ENCODE data around the gene RAB33B. TPM values are rescaled to one million over a fixed set of nuclear protein-coding genes. Genes with fewer than 3 reads are reported as not detected.

RAB33B gene
- polyA plus RNA-seq, 1 donor (not counting 4 experiments of a cell fraction or from before 2014, with no cell fraction given): 4.4 TPM

DNA sequence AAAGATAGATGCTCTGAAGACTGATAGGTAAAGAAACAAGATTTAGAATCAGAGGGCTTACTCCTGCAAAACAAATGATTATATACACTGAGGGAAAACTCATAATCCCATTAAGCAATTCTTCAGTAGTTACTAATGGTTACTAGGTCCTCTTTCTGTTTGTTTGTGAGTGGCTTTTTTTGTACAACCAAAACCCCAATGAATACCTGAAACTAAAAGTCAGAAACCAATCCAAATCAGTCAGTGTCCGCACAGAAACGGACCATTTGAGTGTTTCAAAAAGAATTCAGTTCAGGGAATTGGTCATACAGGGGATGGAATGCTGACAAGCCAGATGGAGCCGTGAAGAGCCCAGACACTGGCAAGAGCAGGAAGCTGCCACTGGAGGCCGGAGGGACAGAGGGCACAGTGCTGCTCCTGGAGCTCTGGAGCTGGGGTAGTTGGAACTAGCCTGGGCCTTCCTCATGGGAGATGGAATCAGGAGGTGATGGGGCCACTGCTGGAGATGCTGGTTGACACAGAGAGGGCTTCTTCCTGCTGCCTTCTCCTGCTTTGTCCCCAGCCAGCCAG lies 70.2 kb downstream of the RAB33B start:
- dilution Hi-C loops (cut with MboI; ENCODE audit: extremely low pct_ligation_motif_present, low sequenced_read_pairs): no loop called here
- Histone ChIP-seq H3K4me2 (ENCODE audit: control insufficient read depth, extremely low read depth, insufficient read depth, low read depth, low read length) (no peak overlapping the region), H4K20me1 (ENCODE audit: control insufficient read depth, extremely low read depth, insufficient read depth, low read length) (no peaks in the 10 kb centered on the region), H3K9ac (ENCODE audit: control insufficient read depth, extremely low read depth, insufficient read depth, low read length) (no peak overlapping the region), H3K36me3 (ENCODE audit: control insufficient read depth in 2 of 2, extremely low read depth in 1 of 2, insufficient read depth in 2 of 2, low read length in 2 of 2) (peaks cover 16 to 24% of the 10 kb centered on the region in 2 experiments), H2AFZ (ENCODE audit: control insufficient read depth, low read length) (no peak overlapping the region), H3K9me3 (ENCODE audit: control insufficient read depth, low read depth, low read length) (no peaks in the 10 kb centered on the region), H3K27me3 (ENCODE audit: control insufficient read depth, extremely low read depth, insufficient read depth, low read length) (no peaks in the 10 kb centered on the region), H3K4me3 (ENCODE audit: control insufficient read depth in 2 of 3, extremely low read depth in 1 of 3, insufficient read depth in 2 of 3, low read depth in 1 of 3, low read length in 3 of 3) (no peak overlapping the region), H3K27ac (ENCODE audit: control insufficient read depth, insufficient read depth, low read length) (no peak overlapping the region), H3K9me1 (ENCODE audit: control insufficient read depth, extremely low read depth, insufficient read depth, low read length) (no peaks in the 10 kb centered on the region), H3K4me1 (ENCODE audit: control insufficient read depth, extremely low read depth, insufficient read depth, low read length) (no peaks in the 10 kb centered on the region), H3K79me2 (ENCODE audit: control insufficient read depth, insufficient read depth, low read length) (no peaks in the 10 kb centered on the region)
- no peak for FAIRE-seq
- TF ChIP-seq, protein P1, sequence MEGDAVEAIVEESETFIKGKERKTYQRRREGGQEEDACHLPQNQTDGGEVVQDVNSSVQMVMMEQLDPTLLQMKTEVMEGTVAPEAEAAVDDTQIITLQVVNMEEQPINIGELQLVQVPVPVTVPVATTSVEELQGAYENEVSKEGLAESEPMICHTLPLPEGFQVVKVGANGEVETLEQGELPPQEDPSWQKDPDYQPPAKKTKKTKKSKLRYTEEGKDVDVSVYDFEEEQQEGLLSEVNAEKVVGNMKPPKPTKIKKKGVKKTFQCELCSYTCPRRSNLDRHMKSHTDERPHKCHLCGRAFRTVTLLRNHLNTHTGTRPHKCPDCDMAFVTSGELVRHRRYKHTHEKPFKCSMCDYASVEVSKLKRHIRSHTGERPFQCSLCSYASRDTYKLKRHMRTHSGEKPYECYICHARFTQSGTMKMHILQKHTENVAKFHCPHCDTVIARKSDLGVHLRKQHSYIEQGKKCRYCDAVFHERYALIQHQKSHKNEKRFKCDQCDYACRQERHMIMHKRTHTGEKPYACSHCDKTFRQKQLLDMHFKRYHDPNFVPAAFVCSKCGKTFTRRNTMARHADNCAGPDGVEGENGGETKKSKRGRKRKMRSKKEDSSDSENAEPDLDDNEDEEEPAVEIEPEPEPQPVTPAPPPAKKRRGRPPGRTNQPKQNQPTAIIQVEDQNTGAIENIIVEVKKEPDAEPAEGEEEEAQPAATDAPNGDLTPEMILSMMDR (optimal IDR thresholded peaks at IDR 0.05 in 1 of 3, IDR thresholded peaks at IDR 0.05 in 1 of 3, conservative IDR thresholded peaks at IDR 0.05 in 1 of 3; ENCODE audit: extremely low read depth in 1 of 3, insufficient read depth in 2 of 3, low read length in 3 of 3): no peak
- TF ChIP-seq EZH2 (IDR thresholded peaks at IDR 0.05; ENCODE audit: low read length): no peak
- DNase-seq (ENCODE audit: low read depth, low spot score): no peak

DNA sequence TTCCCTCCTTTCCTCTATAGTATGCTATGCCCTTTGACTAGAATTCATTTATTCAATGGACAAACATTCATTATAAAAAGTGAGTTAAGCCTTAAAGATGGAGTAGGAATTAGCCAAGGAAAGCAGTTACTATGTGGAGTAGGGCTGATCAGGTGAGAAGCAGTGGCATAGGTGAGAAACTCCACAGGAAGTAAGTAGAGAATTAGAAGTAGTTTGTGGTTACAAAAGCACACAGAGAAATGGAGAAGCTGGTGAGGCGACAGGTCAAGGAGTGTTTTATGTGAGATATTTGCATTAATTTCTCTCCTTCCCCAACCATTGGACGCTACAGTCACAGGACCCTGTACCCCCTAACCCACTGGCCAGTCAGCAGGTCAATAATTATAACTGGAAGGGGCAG lies 71.5 kb downstream of the RAB33B start:
- no peaks in the 10 kb centered on the region for H3K27me3 ChIP-seq (ENCODE audit: control insufficient read depth, extremely low read depth, insufficient read depth, low read length)
- H3K9me3 ChIP-seq (ENCODE audit: control insufficient read depth, low read depth, low read length): no peaks in the 10 kb centered on the region
- FAIRE-seq (no peak), DNase-seq (ENCODE audit: low read depth, low spot score) (no peak)
- no peaks in the 10 kb centered on the region for H3K4me1 ChIP-seq (ENCODE audit: control insufficient read depth, extremely low read depth, insufficient read depth, low read length)
- H3K9me1 ChIP-seq (ENCODE audit: control insufficient read depth, extremely low read depth, insufficient read depth, low read length): no peaks in the 10 kb centered on the region
- no peak overlapping the region for H2AFZ ChIP-seq (ENCODE audit: control insufficient read depth, low read length)
- H3K27ac ChIP-seq (ENCODE audit: control insufficient read depth, insufficient read depth, low read length): no peak overlapping the region
- no peak for TF ChIP-seq EZH2 (IDR thresholded peaks at IDR 0.05; ENCODE audit: low read length)
- TF ChIP-seq, protein P1 (optimal IDR thresholded peaks at IDR 0.05 in 1 of 3, IDR thresholded peaks at IDR 0.05 in 1 of 3, conservative IDR thresholded peaks at IDR 0.05 in 1 of 3; ENCODE audit: extremely low read depth in 1 of 3, insufficient read depth in 2 of 3, low read length in 3 of 3): no peak
- dilution Hi-C loops (cut with MboI; ENCODE audit: extremely low pct_ligation_motif_present, low sequenced_read_pairs): no loop called here
- H3K79me2 ChIP-seq (ENCODE audit: control insufficient read depth, insufficient read depth, low read length): no peaks in the 10 kb centered on the region
- H4K20me1 ChIP-seq (ENCODE audit: control insufficient read depth, extremely low read depth, insufficient read depth, low read length): no peaks in the 10 kb centered on the region
- H3K9ac ChIP-seq (ENCODE audit: control insufficient read depth, extremely low read depth, insufficient read depth, low read length): no peak overlapping the region
- no peak overlapping the region for H3K4me2 ChIP-seq (ENCODE audit: control insufficient read depth, extremely low read depth, insufficient read depth, low read depth, low read length)
- peaks cover 16 to 21% of the 10 kb centered on the region in 2 experiments for H3K36me3 ChIP-seq (ENCODE audit: control insufficient read depth in 2 of 2, extremely low read depth in 1 of 2, insufficient read depth in 2 of 2, low read length in 2 of 2)
- H3K4me3 ChIP-seq (ENCODE audit: control insufficient read depth in 2 of 3, extremely low read depth in 1 of 3, insufficient read depth in 2 of 3, low read depth in 1 of 3, low read length in 3 of 3): no peak overlapping the region

Small RNAs within 50 kb of the gene (small RNA-seq; reads per million reads assigned to genes)
- gene RF01225 (ENCODE audit: insufficient read length in 3 of 3, low read depth in 3 of 3, low replicate concordance in 1 of 3): 0 reads per million in 3 experiments

Other genes with a start within 250 kb of the RAB33B start
- 0.58 to 0.99 TPM (median 0.94 TPM) in 3 replicates for gene MGARP, start 173.9 kb upstream of the RAB33B start, polyA plus RNA-seq
- gene NAA15, start 152.6 kb upstream of the RAB33B start, polyA plus RNA-seq: 17.5 to 37.2 TPM (median 23.2 TPM) in 3 replicates
- 33.1 to 52.1 TPM (median 43.1 TPM) in 3 replicates for gene NDUFC1, start 151.6 kb upstream of the RAB33B start, polyA plus RNA-seq
- gene SETD7, start 102.1 kb downstream of the RAB33B start, polyA plus RNA-seq: 14.2 to 18.8 TPM (median 15.8 TPM) in 3 replicates
- gene MGST2, start 211.7 kb downstream of the RAB33B start, polyA plus RNA-seq: 42.9 to 57.6 TPM (median 43.7 TPM) in 3 replicates

Data from keratinocyte (primary cell).